Tibial nerve (tissue), 4 donors: Measurements from ENCODE around the gene IL16.

ENCODE experiments used
- EP300 ChIP-seq, 2 donors: sonication (generic); formaldehyde crosslinking; IDR thresholded peaks; one replicate each; pipeline ENCODE4 v1.6.1; 2017; ENCODE audit warnings: antibody characterized with exemption in 2 of 2, mild to moderate bottlenecking in 1 of 2
- POLR2A ChIP-seq, 2 donors: fragments of 450-650 bp; IDR thresholded peaks; one replicate each; pipeline ENCODE4 v1.6.1; 2017; ENCODE audit warnings: antibody characterized with exemption in 2 of 2, mild to moderate bottlenecking in 2 of 2, moderate library complexity in 2 of 2
- TF ChIP-seq, protein P1 (sequence below), 5 experiments: fragments of 200-600 bp in 3 of 5; fragments of 450-650 bp in 2 of 5; sonication (generic) in 3 of 5; IDR thresholded peaks; one replicate each; pipeline ENCODE4 v1.5.1; 2016 to 2019; ENCODE audit warnings: antibody characterized with exemption in 5 of 5, mild to moderate bottlenecking in 3 of 5, moderate library complexity in 2 of 5

DNA sequence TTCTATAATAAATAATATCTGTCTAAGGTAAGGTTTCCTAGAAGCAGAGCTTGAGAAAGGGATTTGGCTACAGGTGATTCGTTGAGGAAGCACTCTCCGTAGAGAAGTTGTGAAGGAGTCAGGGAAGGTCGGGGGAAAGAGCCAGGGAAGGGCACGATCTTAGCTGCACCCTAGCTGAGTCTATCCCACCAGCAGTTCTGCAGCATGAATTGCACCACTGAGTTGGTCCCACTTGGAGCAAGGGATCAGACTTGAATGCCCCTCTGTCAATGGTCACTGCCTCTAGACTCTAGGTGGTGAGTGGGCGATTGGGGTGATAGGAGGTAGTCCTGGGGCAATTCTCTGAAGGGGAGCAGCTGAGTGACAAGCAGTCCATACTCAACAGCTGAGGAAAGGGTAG lies 163.8 kb downstream of the IL16 start:
- TF ChIP-seq, protein P1, sequence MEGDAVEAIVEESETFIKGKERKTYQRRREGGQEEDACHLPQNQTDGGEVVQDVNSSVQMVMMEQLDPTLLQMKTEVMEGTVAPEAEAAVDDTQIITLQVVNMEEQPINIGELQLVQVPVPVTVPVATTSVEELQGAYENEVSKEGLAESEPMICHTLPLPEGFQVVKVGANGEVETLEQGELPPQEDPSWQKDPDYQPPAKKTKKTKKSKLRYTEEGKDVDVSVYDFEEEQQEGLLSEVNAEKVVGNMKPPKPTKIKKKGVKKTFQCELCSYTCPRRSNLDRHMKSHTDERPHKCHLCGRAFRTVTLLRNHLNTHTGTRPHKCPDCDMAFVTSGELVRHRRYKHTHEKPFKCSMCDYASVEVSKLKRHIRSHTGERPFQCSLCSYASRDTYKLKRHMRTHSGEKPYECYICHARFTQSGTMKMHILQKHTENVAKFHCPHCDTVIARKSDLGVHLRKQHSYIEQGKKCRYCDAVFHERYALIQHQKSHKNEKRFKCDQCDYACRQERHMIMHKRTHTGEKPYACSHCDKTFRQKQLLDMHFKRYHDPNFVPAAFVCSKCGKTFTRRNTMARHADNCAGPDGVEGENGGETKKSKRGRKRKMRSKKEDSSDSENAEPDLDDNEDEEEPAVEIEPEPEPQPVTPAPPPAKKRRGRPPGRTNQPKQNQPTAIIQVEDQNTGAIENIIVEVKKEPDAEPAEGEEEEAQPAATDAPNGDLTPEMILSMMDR (IDR thresholded peaks at IDR 0.05): no peak
- TF ChIP-seq POLR2A (IDR thresholded peaks at IDR 0.05) (no peak), EP300 (IDR thresholded peaks at IDR 0.05) (no peak)
